OCI-LY7 (cell line): ENCODE measurements around the gene SLC52A1. TPM values are rescaled to one million over a fixed set of nuclear protein-coding genes. Genes with fewer than 3 reads are reported as not detected.
A peak's percentile ranks its signal among the peaks of the same experiment; 100 is the strongest.

Experiments
- BruUV-seq: library from RNA; stranded (reverse); fragments of 400-500 nt; replicated peaks from 2 replicates; lab custom pipeline; 2021; lab: Mats Ljungman, UMichigan
- CTCF ChIA-PET: fragments of 300-600 bp; sonication (Branson Sonifier 250); formaldehyde crosslinking; loops from one replicate; lab custom pipeline; 2022; ENCODE audit warnings: antibody characterized with exemption; ENCODE audit not compliant: unreplicated experiment; lab: Charles Lee
- POLR2A ChIA-PET: fragments of 300-600 bp; sonication (Branson Sonifier 250); formaldehyde crosslinking; loops from one replicate; lab custom pipeline; 2022; ENCODE audit warnings: antibody characterized with exemption; lab: Charles Lee
- DNase-seq: peaks from one replicate; pipeline ENCODE4 v3.0.0-alpha.2; 2015; ENCODE audit warnings: low spot score
- H2AFZ ChIP-seq: fragments of 200-600 bp; sonication (generic), shearing (Covaris generic); 2 replicates; pipeline ENCODE4 v1.6.1; 2014; ENCODE audit warnings: mild to moderate bottlenecking, antibody characterized with exemption, low read length, moderate library complexity
- H3K27ac ChIP-seq: fragments of 200-600 bp; sonication (generic); 2 replicates; pipeline ENCODE4 v1.5.1; 2014; ENCODE audit warnings: mixed run types, low read depth, mild to moderate bottlenecking, moderate library complexity, low read length, inconsistent platforms; ENCODE audit not compliant: poor library complexity, severe bottlenecking
- H3K36me3 ChIP-seq: fragments of 200-600 bp; sonication (generic); 2 replicates; pipeline ENCODE4 v1.6.1; 2014; ENCODE audit warnings: mild to moderate bottlenecking, antibody characterized with exemption, low read length, moderate library complexity, mixed read lengths; ENCODE audit not compliant: insufficient read depth
- H3K4me1 ChIP-seq: fragments of 200-600 bp; sonication (generic); 2 replicates; pipeline ENCODE4 v1.5.1; 2014; ENCODE audit warnings: mild to moderate bottlenecking, low read length; ENCODE audit not compliant: insufficient read depth, poor library complexity, severe bottlenecking
- H3K4me2 ChIP-seq: fragments of 200-600 bp; sonication (generic); 2 replicates; pipeline ENCODE4 v1.6.1; 2014; ENCODE audit warnings: mild to moderate bottlenecking, low read length
- H3K4me3 ChIP-seq: fragments of 200-600 bp; sonication (generic); 2 replicates; pipeline ENCODE4 v1.5.1; 2014; ENCODE audit warnings: mild to moderate bottlenecking, low read depth, low read length; ENCODE audit not compliant: poor library complexity, severe bottlenecking
- H3K79me2 ChIP-seq: fragments of 200-600 bp; sonication (generic); 2 replicates; pipeline ENCODE4 v1.6.1; 2016; ENCODE audit warnings: low read depth, mild to moderate bottlenecking, low read length, moderate library complexity, mixed read lengths; ENCODE audit not compliant: insufficient read depth
- H3K9me2 ChIP-seq: fragments of 200-600 bp; sonication (generic); 2 replicates; pipeline ENCODE4 v1.6.1; 2016; ENCODE audit warnings: mild to moderate bottlenecking, low read length, mixed read lengths; ENCODE audit not compliant: insufficient read depth
- H3K9me3 ChIP-seq: fragments of 200-600 bp; sonication (generic); 2 replicates; pipeline ENCODE4 v1.6.1; 2014; ENCODE audit warnings: mild to moderate bottlenecking, mixed run types, low read length, mixed read lengths
- H4K20me1 ChIP-seq: fragments of 200-600 bp; sonication (generic); 2 replicates; pipeline ENCODE4 v1.6.1; 2014; ENCODE audit warnings: mild to moderate bottlenecking, antibody characterized with exemption, low read length, moderate library complexity, mixed read lengths; ENCODE audit not compliant: insufficient read depth
- EZH2phosphoT487 ChIP-seq: fragments of 200-600 bp; sonication (generic); IDR thresholded peaks from 2 replicates; pipeline ENCODE4 v1.6.1; 2018; ENCODE audit warnings: low read depth, borderline replicate concordance, mild to moderate bottlenecking, mixed run types, antibody characterized with exemption, low read length, moderate library complexity, mixed read lengths
- intact Hi-C: fragments of 100-400 bp; cut with micrococcal nuclease; formaldehyde crosslinking; loops from one replicate; pipeline ENCODE4 v1.10.0; 2022; ENCODE audit not compliant: unreplicated experiment
- total RNA-seq, 2 experiments: library from RNA; depleted of rRNA in 1 of 2; stranded (reverse); fragments of >200 nt in 1 of 2; shearing (Covaris generic) in 1 of 2; gene quantifications; 2 replicates each; pipeline ENCODE4 v1.2.3, GENCODE V29; 2014 to 2022
- TF ChIP-seq, protein P1 (sequence below): fragments of 200-600 bp; sonication (generic); conservative IDR thresholded peaks from 2 replicates; pipeline ENCODE4 v1.5.1; 2014; ENCODE audit warnings: mild to moderate bottlenecking, antibody characterized with exemption, low read length, moderate library complexity, mixed read lengths

SLC52A1 gene
- total RNA-seq, 2 experiments from 2014 or later: not detected

DNA sequence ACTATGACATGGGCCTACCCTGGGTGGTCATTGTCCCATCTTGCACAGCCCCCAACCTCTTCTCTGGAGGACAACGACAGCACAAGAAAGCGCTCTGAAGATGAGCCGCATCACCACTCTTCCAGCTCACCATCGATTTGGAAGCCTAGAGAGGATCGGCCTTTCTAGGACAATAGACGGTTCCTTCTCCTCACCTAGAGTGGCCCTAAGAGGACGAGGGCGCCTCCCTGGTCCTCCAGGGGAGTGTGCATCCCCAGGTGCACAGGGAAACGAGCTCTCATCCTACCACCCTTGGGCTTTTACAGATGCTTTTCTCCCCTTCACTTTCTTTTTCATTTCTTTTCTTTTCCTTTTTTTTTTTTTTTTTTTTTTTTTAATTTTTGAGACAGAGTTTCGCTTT, 20.3 kb upstream of the SLC52A1 start:
- H3K79me2 ChIP-seq: no peaks in the 10 kb centered on the region
- H4K20me1 ChIP-seq: no peaks in the 10 kb centered on the region
- CTCF ChIA-PET: no interaction called here
- intact Hi-C loops: no loop called here
- peak; percentile 27 for DNase-seq
- H3K9me2 ChIP-seq: no peaks in the 10 kb centered on the region
- H3K4me2 ChIP-seq: no peak overlapping the region
- no peaks in the 10 kb centered on the region for H3K9me3 ChIP-seq
- BruUV-seq: no TSS peak
- TF ChIP-seq, protein P1, sequence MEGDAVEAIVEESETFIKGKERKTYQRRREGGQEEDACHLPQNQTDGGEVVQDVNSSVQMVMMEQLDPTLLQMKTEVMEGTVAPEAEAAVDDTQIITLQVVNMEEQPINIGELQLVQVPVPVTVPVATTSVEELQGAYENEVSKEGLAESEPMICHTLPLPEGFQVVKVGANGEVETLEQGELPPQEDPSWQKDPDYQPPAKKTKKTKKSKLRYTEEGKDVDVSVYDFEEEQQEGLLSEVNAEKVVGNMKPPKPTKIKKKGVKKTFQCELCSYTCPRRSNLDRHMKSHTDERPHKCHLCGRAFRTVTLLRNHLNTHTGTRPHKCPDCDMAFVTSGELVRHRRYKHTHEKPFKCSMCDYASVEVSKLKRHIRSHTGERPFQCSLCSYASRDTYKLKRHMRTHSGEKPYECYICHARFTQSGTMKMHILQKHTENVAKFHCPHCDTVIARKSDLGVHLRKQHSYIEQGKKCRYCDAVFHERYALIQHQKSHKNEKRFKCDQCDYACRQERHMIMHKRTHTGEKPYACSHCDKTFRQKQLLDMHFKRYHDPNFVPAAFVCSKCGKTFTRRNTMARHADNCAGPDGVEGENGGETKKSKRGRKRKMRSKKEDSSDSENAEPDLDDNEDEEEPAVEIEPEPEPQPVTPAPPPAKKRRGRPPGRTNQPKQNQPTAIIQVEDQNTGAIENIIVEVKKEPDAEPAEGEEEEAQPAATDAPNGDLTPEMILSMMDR: peak; percentile 29; the same call in 1 of the 2 replicates
- no peak for TF ChIP-seq EZH2phosphoT487
- H3K4me1 ChIP-seq: peaks cover 10% of the 10 kb centered on the region
- no peak overlapping the region for H3K4me3 ChIP-seq
- no peak overlapping the region for H3K27ac ChIP-seq
- no peaks in the 10 kb centered on the region for H3K36me3 ChIP-seq
- POLR2A ChIA-PET: interaction anchor here (0.7 to 1.0 kb wide), 2 partner anchors 57 to 345 kb away, joined by 5 to 10 read pairs; partner anchors contain the start of gene ARRB2
- no peak overlapping the region for H2AFZ ChIP-seq

DNA sequence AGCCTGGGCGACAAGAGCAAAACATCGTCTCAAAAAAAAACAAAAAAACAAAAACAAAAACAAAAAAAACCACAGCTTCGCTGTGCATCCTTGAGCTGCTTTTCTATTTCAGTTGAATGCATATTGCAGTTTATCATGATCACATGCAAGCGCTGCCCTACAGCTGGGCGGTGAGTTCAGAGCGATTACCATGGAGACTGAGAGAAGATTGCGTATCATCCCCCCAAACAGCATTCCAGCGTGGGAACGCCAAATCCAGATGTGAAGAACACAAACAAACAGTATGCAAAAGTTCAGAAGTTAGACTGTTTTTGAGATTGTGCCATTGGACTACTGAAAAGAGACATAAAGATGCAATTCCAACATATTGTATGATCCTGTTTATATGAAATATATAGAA, 15.1 kb upstream of the SLC52A1 start:
- Histone ChIP-seq H3K4me3 (no peak overlapping the region), H3K9me3 (no peaks in the 10 kb centered on the region), H3K27ac (peak overlapping the region; percentile 96), H3K4me1 (peaks cover 37% of the 10 kb centered on the region), H3K9me2 (no peaks in the 10 kb centered on the region), H4K20me1 (no peaks in the 10 kb centered on the region), H2AFZ (peak overlapping the region; percentile 77; the same call in 1 of the 2 replicates), H3K4me2 (peak overlapping the region; percentile 78), H3K36me3 (no peaks in the 10 kb centered on the region), H3K79me2 (no peaks in the 10 kb centered on the region)
- no TSS peak for BruUV-seq
- no peak for TF ChIP-seq EZH2phosphoT487
- TF ChIP-seq, protein P1: no peak
- DNase-seq: no peak
- ChIA-PET POLR2A (interaction anchor here (1.6 kb wide), 1 partner anchor 13 kb away, joined by 3 read pairs; no protein-coding TSS in a partner anchor), CTCF (no interaction called here)
- intact Hi-C loops: no loop called here

DNA sequence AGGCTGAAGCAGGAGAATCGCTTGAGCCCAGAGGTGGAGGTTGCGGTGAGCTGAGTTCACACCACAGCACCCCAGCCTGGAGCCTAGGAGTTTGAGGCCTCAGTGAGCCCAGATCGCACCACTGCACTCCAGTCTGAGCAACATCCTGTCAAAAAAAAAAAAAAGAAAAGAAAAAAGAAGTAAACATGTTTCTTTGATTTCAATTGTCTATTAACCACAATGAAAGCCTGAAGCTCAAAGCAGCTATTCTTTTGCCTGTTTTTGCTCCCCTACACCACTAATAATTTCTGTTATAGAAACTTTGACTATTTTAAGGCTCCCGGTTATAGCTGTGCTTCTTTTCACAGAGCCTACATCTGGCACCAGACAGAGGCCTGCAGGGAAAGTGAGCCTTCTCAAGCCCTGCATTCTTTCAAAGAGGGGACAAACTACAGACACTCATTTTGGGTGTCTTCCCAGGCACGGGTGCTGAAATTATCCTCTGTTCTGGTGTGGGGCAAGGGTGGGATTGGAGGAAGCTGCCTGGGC, 14.2 kb upstream of the SLC52A1 start:
- H2AFZ ChIP-seq: peak overlapping the region; percentile 77; the same call in 1 of the 2 replicates
- intact Hi-C loops: no loop called here
- CTCF ChIA-PET: interaction anchor here (1.2 kb wide), 1 partner anchor 19 kb away, joined by 3 read pairs; no protein-coding TSS in a partner anchor

More for the DNA sequence above, 14.2 kb upstream of the SLC52A1 start:
- H3K4me2 ChIP-seq: peak overlapping the region; percentile 78
- no peaks in the 10 kb centered on the region for H3K9me3 ChIP-seq
- peak overlapping the region; percentile 35 for H3K4me3 ChIP-seq
- DNase-seq: peak; percentile 78
- no peaks in the 10 kb centered on the region for H3K79me2 ChIP-seq
- POLR2A ChIA-PET: interaction anchor here (0.6 to 1.5 kb wide), 7 partner anchors 10 to 445 kb away, joined by 3 to 7 read pairs (median 6); partner anchors contain the start of genes RNF167 and SLC25A11
- no peaks in the 10 kb centered on the region for H4K20me1 ChIP-seq
- H3K27ac ChIP-seq: peak overlapping the region; percentile 96
- TF ChIP-seq, protein P1: no peak
- TF ChIP-seq EZH2phosphoT487: no peak
- H3K9me2 ChIP-seq: no peaks in the 10 kb centered on the region
- no TSS peak for BruUV-seq
- H3K36me3 ChIP-seq: no peaks in the 10 kb centered on the region
- peaks cover 37% of the 10 kb centered on the region for H3K4me1 ChIP-seq
